Fibroblast of pulmonary artery (primary cell): ENCODE measurements around the gene RHOJ.
A peak's percentile ranks its signal among the peaks of the same experiment; 100 is the strongest.
"Not testable (repeated sequence)": the region's sequence is repeated elsewhere in the genome, so short reads cannot be mapped to it uniquely, and the experiment has no call there.

Experiments used
- DNase-seq: peaks from one replicate; pipeline ENCODE4 v3.0.0-alpha.2; 2010; ENCODE audit warnings: low read depth
- H3K4me3 ChIP-seq: replicated peaks from 2 replicates; pipeline ENCODE4 v1.5.1; 2011; ENCODE audit warnings: low read depth, mild to moderate bottlenecking, control low read depth, low read length, moderate library complexity
- TF ChIP-seq, protein P1 (sequence below): IDR thresholded peaks from 2 replicates; pipeline ENCODE4 v1.5.1; 2011; ENCODE audit warnings: mild to moderate bottlenecking, control low read depth, low read length, inconsistent platforms; ENCODE audit errors: missing control alignments

RHOJ gene

DNA sequence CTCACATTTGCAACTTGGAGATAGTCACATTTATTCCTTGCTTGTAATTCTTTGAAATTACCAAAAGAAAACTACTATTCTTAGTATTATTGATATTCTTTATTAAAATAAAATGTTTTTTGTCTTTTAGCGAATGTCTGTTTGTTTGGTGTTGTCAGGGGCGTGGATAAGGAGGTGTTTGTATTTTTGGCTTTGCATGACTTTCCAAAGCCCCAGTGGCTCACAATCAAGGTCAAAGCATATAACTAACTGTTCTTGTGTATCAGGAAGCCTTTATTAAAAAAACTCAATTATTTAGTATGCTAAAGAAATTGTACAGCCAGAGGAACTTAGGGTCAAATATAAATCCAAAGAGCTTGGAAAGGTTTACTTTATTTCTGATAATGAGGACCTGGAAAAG is 96.6 kb downstream of the RHOJ start:
- DNase-seq: no peak
- TF ChIP-seq, protein P1, sequence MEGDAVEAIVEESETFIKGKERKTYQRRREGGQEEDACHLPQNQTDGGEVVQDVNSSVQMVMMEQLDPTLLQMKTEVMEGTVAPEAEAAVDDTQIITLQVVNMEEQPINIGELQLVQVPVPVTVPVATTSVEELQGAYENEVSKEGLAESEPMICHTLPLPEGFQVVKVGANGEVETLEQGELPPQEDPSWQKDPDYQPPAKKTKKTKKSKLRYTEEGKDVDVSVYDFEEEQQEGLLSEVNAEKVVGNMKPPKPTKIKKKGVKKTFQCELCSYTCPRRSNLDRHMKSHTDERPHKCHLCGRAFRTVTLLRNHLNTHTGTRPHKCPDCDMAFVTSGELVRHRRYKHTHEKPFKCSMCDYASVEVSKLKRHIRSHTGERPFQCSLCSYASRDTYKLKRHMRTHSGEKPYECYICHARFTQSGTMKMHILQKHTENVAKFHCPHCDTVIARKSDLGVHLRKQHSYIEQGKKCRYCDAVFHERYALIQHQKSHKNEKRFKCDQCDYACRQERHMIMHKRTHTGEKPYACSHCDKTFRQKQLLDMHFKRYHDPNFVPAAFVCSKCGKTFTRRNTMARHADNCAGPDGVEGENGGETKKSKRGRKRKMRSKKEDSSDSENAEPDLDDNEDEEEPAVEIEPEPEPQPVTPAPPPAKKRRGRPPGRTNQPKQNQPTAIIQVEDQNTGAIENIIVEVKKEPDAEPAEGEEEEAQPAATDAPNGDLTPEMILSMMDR: no peak
- no peak overlapping the region for H3K4me3 ChIP-seq

DNA sequence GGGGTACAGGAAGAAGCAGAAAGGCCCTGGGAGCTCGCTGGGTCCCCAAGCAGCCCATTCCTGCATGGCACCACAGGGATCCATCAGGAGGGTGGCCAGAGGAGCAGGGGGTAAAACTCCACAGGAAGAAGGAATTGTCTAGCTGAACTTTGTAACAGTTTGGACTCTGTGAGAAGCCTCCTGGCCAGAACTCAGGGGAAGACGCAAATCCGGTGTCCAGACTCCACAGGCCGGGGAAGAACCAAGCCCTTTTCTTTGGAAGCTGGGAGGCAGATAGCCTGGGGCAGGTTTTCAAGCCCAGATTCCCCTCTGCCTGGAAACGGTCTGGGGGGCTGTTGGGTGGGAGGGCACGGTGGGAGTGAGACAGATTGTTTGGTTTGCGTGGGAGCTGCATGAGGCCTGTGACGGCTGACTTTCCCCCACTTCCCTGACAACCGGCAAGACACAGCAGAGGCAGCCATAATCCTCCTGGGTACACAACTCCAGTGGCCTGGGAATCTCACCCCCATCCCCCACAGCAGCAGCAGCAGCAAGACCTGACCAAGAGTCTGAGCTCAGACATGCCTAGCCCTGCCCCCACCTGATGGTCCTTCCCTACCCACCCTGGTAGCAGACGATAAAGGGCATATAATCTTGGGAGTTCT is 97.8 kb downstream of the RHOJ start:
- DNase-seq: no peak
- no peak overlapping the region for H3K4me3 ChIP-seq
- TF ChIP-seq, protein P1: no peak

DNA sequence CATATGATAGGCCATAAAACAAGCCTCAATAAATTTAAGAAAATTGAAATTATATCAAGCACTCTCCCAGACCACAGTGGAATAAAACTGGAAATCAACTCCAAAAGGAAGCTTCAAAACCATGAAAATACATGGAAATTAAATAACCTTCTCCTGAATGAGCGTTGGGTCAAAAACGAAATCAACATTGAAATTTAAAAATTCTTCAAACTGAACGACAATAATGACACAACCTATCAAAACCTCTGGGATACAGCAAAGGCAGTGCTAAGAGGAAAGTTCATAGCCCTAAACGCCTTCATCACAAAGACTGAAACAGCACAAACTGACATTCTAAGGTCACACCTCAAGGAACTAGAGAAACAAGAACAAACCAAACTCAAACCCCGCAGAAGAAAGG is 100.2 kb downstream of the RHOJ start:
- not testable (repeated sequence) for DNase-seq, H3K4me3 ChIP-seq

DNA sequence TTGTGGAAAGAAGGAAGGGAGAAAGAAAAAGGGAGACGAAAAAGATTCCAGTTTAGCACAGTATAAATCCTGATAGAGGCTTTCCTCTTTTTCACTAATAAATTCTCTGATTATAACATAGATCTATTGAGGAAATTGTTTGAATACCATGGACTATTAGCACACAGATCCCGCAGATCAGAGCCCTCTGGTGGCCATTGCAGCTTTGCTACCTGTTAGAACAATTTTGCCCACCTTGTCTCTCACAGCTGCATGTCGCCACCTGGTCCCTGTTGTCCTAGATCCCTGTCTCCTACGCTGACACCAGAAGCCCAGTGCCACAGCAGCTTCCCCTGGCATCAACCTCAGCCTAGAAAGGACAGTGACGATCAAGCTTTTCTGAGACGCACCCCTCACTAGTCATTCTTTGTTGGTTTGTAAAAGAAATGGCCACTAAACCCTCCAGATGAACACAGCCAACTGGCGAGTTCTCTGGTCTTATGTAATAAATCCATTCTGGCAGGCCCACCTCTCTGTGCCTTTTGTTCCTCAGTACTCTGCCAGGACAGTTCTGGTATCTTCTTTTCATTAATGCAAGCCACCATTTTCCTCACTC is 104.6 kb downstream of the RHOJ start:
- no peak overlapping the region for H3K4me3 ChIP-seq
- TF ChIP-seq, protein P1: peak; percentile 71
- DNase-seq: peak; percentile 47

DNA sequence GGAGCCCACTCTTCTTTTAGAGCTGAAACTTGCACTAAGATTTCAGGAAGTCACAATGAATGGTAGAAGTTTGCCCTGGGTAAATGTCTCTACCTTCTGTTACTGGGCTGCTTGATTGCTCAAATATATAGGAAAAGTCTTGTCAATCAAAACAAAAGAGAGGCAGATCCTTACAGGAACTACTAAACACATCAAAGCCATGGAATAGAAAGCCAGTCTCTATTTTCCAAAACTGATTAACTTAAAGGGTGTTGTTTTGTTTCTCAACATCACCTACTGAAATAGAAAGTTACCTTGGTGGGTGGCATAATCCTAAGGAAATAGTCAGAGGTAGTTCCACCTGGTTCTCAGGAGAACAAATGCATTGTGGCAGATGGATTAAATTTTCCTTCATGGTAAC is 114.6 kb downstream of the RHOJ start, which contains the start of gene GPHB5:
Gene GPHB5, minus strand, starts transcription at position 101 of the 400 bp plus-strand sequence. CDS start 1,086 bp downstream, outside the sequence.
- TF ChIP-seq, protein P1: no peak
- H3K4me3 ChIP-seq: no peak within 1 kb of the TSS
- DNase-seq: no peak

DNA sequence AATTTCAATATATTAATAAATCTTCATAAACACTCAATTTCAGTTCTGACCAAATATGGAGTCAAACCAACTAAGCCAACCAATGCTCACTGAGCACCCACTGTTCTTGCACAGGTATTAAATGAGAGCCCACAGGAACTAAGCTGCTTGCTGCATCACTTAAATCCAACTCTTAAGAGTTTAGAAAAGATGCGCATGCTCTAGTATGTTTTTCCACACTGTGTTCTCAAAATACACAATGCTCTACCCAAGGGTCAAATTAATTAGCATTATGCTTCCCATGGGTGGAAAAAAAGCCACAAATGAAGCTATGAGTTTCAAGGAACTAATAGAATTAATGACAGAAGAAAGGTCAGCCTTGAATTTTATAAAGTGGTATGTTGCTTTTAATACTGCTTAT is 118.2 kb downstream of the RHOJ start:
- TF ChIP-seq, protein P1: no peak
- no peak overlapping the region for H3K4me3 ChIP-seq
- DNase-seq: no peak

DNA sequence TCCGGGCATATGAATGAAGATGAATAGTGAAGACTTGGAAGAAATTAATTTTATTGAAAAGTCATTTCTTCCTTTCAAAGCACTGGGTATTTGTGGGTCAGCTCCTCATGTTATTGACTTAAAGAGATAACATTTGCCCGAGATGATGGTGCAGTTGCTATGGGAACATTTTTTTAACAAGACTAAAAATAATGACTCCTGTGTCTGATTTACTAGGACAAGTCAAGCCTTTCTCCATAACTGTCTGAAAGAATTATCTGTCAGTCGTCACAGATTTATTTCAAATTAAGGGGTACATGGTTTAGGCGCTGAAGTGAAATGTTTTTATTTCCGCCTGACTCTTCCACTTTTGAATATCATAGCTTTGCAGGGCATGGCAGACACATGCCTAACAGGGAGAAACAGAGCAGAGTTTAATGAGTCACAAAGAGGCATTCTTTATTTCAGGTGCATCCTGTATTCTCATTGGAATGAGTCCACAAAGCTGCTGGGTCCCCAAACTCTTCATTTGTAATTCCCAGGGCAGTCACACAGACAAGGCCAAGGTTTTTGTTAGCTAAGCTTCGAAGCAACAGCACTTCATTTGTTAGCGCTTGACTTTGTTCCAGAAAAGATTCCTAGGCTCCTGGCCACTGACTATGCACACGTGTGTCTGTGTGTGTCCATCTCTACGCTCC is 118.8 kb downstream of the RHOJ start:
- no peak overlapping the region for H3K4me3 ChIP-seq
- TF ChIP-seq, protein P1: no peak
- DNase-seq: no peak
